ENCODE data around the gene IQGAP3.
"Not testable (repeated sequence)": the region's sequence is repeated elsewhere in the genome, so short reads cannot be mapped to it uniquely, and the experiment has no call there.

IQGAP3 gene

GRCh38 chr1:156608981-156609380 lies 36.6 kb upstream of the IQGAP3 start:
- no peak overlapping the region for H3K4me3 ChIP-seq (ENCODE audit: control insufficient read depth, low read depth, low read length)
- DNase-seq (ENCODE audit: low read depth), result no peak
- TF ChIP-seq, protein P1, sequence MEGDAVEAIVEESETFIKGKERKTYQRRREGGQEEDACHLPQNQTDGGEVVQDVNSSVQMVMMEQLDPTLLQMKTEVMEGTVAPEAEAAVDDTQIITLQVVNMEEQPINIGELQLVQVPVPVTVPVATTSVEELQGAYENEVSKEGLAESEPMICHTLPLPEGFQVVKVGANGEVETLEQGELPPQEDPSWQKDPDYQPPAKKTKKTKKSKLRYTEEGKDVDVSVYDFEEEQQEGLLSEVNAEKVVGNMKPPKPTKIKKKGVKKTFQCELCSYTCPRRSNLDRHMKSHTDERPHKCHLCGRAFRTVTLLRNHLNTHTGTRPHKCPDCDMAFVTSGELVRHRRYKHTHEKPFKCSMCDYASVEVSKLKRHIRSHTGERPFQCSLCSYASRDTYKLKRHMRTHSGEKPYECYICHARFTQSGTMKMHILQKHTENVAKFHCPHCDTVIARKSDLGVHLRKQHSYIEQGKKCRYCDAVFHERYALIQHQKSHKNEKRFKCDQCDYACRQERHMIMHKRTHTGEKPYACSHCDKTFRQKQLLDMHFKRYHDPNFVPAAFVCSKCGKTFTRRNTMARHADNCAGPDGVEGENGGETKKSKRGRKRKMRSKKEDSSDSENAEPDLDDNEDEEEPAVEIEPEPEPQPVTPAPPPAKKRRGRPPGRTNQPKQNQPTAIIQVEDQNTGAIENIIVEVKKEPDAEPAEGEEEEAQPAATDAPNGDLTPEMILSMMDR (IDR thresholded peaks at IDR 0.05; ENCODE audit: control insufficient read depth, insufficient read depth, low read depth, low read length, missing control alignments), result peak; percentile 55

DNA sequence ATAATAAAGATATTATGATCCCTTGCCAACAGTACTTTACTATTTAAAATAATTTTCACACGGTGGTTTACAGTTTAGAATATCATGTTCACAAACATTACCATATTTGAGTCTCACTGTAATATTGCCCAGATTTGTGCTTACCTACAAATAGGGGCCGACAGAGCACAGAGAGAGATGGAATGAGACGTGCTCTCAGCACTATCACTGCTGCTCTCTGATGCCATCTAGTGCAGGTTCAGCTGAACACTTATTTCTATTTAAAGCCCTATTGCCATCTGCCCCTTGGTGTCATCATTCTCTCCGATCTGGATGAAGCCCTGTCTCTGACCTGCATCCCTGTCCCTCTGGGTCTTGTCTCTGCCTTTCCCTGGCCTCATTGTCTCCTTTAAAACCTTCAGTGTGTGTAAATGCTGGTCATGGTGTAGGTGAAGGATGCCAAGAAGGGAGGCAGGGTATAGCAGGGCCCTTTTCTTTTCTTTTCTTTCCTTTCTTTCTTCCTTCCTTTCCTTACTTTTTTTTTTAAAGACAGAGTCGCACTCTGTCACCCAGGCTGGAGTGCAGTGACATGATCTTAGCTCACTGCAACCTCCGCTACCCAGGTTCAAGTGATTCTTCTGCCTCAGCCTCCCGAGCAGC lies 35.8 kb upstream of the IQGAP3 start:
- DNase-seq (ENCODE audit: low read depth), result peak; percentile 34
- H3K4me3 ChIP-seq (ENCODE audit: control insufficient read depth, low read depth, low read length), result no peak overlapping the region
- TF ChIP-seq, protein P1 (IDR thresholded peaks at IDR 0.05; ENCODE audit: control insufficient read depth, insufficient read depth, low read depth, low read length, missing control alignments), result peak; percentile 85

- not testable (repeated sequence) for DNase-seq (ENCODE audit: low read depth); H3K4me3 ChIP-seq (ENCODE audit: control insufficient read depth, low read depth, low read length)
Measured at GRCh38 chr1:156607344-156607743, 35.0 kb upstream of the IQGAP3 start.

GRCh38 chr1:156602557-156602993 lies 30.2 kb upstream of the IQGAP3 start:
- TF ChIP-seq, protein P1 (IDR thresholded peaks at IDR 0.05; ENCODE audit: control insufficient read depth, insufficient read depth, low read depth, low read length, missing control alignments), result peak; percentile 39
- H3K4me3 ChIP-seq (ENCODE audit: control insufficient read depth, low read depth, low read length), result no peak overlapping the region
- no peak for DNase-seq (ENCODE audit: low read depth)

DNA sequence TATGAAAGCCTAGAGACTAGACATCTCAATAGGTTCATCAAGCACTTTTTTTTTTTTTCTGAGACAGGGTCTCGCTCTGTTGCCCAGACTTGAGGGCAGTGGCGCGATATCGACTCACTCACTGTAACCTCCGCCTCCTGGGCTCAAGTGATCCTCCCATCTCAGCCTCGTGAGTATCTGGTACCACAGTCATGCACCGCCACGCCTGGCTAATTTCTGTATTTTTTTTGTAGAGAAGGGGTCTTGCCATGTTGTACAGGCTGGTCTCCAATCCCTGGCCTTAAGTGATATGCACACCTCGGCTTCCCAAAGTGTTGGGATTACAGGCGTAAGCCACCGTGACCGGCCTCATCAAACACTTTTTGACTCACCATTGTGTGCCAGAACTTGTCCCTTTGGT lies 29.5 kb upstream of the IQGAP3 start:
- peak overlapping the region; percentile 60 for H3K4me3 ChIP-seq (ENCODE audit: control insufficient read depth, low read depth, low read length)
- TF ChIP-seq, protein P1 (IDR thresholded peaks at IDR 0.05; ENCODE audit: control insufficient read depth, insufficient read depth, low read depth, low read length, missing control alignments), result no peak
- DNase-seq (ENCODE audit: low read depth), result no peak

- TF ChIP-seq, protein P1 (IDR thresholded peaks at IDR 0.05; ENCODE audit: control insufficient read depth, insufficient read depth, low read depth, low read length, missing control alignments), result no peak
- H3K4me3 ChIP-seq (ENCODE audit: control insufficient read depth, low read depth, low read length), result peak within 1 kb of the TSS; percentile 60
- DNase-seq (ENCODE audit: low read depth), result peak; percentile 76
Measured at GRCh38 chr1:156601122-156601830, 28.9 kb upstream of the IQGAP3 start, which contains the start of gene GPATCH4. TSS of gene GPATCH4 (minus strand) at chr1:156601479.

DNA sequence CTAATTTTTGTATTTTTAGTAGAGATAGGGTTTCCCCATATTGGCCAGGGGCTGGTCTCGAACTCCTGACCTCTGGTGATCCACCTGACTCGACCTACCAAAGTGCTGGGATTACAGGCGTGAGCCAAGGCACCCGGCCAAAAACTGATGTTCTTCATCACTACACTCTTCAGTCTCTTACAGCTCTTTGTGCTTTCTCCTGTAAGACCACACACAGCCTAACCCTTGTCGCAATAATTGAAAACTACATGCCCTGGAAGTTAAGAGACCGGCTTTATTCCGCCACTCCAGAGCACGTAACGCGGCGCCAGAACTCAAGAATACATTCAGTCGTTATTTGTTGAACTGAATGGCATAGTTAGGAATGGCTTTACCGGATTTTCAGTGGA lies 28.4 kb upstream of the IQGAP3 start:
- DNase-seq (ENCODE audit: low read depth), result no peak
- TF ChIP-seq, protein P1 (IDR thresholded peaks at IDR 0.05; ENCODE audit: control insufficient read depth, insufficient read depth, low read depth, low read length, missing control alignments), result no peak
- peak overlapping the region; percentile 60 for H3K4me3 ChIP-seq (ENCODE audit: control insufficient read depth, low read depth, low read length)
